ENCODE measurements around the gene FADS3. TPM values are rescaled to one million over a fixed set of nuclear protein-coding genes. Genes with fewer than 3 reads are reported as not detected.

FADS3 gene
- total RNA-seq, 2 donors from 2014 or later, result 18.5 to 74.9 TPM

DNA sequence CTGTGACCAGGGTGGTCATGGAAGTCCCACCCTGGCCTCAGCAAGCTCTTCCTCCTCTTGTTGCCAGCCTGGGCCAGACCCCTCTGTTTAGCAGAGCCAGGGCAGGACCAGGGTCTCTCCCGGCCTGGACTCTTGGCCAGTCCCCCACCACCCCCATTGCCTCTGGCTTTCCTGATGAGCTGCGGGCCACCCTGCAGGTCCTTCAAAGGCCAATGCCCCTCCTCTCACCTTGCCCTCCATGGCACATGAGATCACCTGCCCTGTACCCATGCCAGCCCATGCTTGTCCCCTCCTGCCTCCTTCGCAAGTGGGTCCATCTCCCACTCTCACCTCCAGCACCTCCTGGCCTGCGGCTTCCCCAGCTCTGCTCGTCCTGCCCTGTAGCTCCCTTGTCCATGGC lies 52.8 kb downstream of the FADS3 start:
- 97% methylated on average over 5 of the region's 5 CpGs for WGBS
- H3K4me3 ChIP-seq, result no peak overlapping the region
- H3K27me3 ChIP-seq (replicated peaks; ENCODE audit: insufficient read depth), result no peaks in the 10 kb centered on the region
- H3K36me3 ChIP-seq, result peaks cover 0 to 2% of the 10 kb centered on the region in 2 donors
- intact Hi-C loops (cut with DNase I), result no loop called here
- no peaks in the 10 kb centered on the region for H3K9me3 ChIP-seq
- H3K27ac ChIP-seq, result no peak overlapping the region
- DNase-seq (ENCODE audit: low spot score), result no peak
- TF ChIP-seq, protein P1, sequence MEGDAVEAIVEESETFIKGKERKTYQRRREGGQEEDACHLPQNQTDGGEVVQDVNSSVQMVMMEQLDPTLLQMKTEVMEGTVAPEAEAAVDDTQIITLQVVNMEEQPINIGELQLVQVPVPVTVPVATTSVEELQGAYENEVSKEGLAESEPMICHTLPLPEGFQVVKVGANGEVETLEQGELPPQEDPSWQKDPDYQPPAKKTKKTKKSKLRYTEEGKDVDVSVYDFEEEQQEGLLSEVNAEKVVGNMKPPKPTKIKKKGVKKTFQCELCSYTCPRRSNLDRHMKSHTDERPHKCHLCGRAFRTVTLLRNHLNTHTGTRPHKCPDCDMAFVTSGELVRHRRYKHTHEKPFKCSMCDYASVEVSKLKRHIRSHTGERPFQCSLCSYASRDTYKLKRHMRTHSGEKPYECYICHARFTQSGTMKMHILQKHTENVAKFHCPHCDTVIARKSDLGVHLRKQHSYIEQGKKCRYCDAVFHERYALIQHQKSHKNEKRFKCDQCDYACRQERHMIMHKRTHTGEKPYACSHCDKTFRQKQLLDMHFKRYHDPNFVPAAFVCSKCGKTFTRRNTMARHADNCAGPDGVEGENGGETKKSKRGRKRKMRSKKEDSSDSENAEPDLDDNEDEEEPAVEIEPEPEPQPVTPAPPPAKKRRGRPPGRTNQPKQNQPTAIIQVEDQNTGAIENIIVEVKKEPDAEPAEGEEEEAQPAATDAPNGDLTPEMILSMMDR (IDR thresholded peaks at IDR 0.05), result no peak
- no peak for TF ChIP-seq POLR2AphosphoS5 (IDR thresholded peaks at IDR 0.05)
- no peak for TF ChIP-seq POLR2A (IDR thresholded peaks at IDR 0.05)
- H3K4me1 ChIP-seq (replicated peaks), result no peaks in the 10 kb centered on the region

DNA sequence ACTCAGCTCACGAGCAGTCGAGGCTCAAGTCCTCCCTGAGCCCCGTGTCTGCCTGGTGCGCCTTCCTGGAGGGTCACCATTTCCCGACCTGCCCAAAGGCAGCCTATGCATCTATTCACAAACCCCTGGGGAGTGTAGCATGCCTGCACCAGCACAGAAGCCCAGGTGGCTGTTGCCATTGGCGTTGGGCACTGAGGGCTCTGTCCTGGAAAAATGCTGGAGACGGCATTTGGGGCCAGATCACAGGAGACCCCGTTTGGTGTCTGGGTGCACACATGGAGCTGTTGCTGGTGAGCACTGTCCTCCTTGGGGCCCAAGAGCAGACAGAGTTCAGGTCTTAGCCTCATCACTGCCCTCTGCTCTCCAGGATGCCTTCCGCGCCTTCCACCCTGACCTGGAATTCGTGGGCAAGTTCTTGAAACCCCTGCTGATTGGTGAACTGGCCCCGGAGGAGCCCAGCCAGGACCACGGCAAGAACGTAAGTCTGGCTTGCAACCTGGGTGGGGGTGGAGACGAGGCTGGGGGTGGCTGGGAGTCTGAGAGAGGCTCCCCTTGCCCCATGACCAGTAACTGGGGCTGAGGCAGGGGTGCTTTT lies 53.8 kb downstream of the FADS3 start:
- Histone ChIP-seq H3K9me3 (no peaks in the 10 kb centered on the region), H3K27ac (no peak overlapping the region), H3K4me1 (replicated peaks) (peaks cover under 1% of the 10 kb centered on the region), H3K27me3 (replicated peaks; ENCODE audit: insufficient read depth) (no peaks in the 10 kb centered on the region), H3K36me3 (no peaks in the 10 kb centered on the region), H3K4me3 (no peak overlapping the region)
- intact Hi-C loops (cut with DNase I), result no loop called here
- WGBS, result 92% methylated on average over 15 of the region's 15 CpGs
- TF ChIP-seq, protein P1 (IDR thresholded peaks at IDR 0.05), result no peak
- no peak for TF ChIP-seq POLR2A (IDR thresholded peaks at IDR 0.05)
- TF ChIP-seq POLR2AphosphoS5 (IDR thresholded peaks at IDR 0.05), result no peak
- DNase-seq (ENCODE audit: low spot score), result no peak

DNA sequence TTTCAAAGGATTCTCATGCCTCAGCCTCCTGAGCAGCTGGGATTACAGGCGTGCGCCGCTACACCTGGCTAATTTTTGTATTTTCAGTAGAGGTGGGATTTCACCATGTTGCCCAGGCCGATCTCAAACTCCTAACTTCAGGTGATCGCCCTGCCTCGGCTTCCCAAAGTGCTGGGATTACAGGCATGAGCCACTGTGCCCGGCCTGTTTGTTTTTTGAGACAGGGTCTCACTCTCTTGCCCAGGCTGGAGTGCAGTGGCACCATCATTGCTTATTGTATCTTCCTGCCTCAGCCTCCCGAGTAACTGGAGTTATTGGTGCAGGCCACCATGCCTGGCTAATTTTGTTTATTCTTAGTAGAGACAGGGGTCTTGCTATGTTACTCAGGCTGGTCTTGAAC lies 55.2 kb downstream of the FADS3 start:
- intact Hi-C loops (cut with DNase I), result no loop called here
- no peak for DNase-seq (ENCODE audit: low spot score)
- 95% methylated on average over 8 of the region's 8 CpGs for WGBS
- no peak for TF ChIP-seq POLR2AphosphoS5 (IDR thresholded peaks at IDR 0.05)
- no peak for TF ChIP-seq POLR2A (IDR thresholded peaks at IDR 0.05)
- TF ChIP-seq, protein P1 (IDR thresholded peaks at IDR 0.05), result no peak
- H3K9me3 ChIP-seq, result no peaks in the 10 kb centered on the region
- H3K4me3 ChIP-seq, result no peak overlapping the region
- no peaks in the 10 kb centered on the region for H3K27me3 ChIP-seq (replicated peaks; ENCODE audit: insufficient read depth)
- H3K27ac ChIP-seq, result no peak overlapping the region
- no peaks in the 10 kb centered on the region for H3K36me3 ChIP-seq
- peaks cover 7% of the 10 kb centered on the region for H3K4me1 ChIP-seq (replicated peaks)

DNA sequence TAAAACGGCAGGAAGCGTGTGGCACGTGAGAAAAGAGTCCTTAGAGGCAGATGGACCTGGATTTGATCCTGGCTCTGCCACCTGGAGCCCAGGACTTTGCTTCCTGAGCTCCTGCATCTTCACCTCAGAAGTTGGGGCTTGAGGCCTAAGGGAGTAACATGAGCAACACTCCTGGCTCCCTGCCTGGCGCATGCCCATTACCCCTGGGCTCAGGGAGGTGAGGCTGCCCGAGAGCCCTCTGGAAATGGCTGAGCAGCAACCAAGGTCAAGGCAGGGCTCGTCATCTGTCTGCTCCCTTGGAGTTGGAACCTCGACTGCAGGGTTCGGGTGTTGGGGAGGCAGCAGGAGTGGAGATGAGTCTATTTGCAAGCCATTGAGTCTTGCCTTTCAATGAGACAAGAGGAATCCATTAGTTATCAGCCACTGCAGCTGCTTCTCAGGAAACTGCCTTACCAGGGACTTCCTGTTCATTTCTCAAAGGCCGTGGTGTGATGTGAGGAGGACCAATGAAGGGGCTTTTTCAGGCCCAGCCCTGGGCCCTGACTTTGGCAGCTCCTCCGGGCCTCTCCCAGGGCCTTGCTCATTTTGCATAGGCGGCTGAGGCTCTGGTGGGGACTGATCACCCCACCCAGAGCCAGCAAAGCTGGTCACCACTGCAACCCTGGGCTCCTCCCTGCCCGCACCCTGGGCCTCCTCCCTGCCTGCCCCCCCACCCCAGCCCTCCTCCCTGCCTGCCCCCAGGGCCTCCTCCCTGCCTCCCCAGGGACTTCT lies 56.9 kb downstream of the FADS3 start:
- DNase-seq (ENCODE audit: low spot score), result no peak
- H3K27ac ChIP-seq, result peak overlapping the region; percentile 9 to 24
- no peak overlapping the region for H3K4me3 ChIP-seq
- intact Hi-C loops (cut with DNase I), result no loop called here
- H3K36me3 ChIP-seq, result no peaks in the 10 kb centered on the region
- 66% methylated on average over 12 of the region's 12 CpGs for WGBS
- peaks cover 8% of the 10 kb centered on the region for H3K4me1 ChIP-seq (replicated peaks)
- no peaks in the 10 kb centered on the region for H3K27me3 ChIP-seq (replicated peaks; ENCODE audit: insufficient read depth)
- TF ChIP-seq, protein P1 (IDR thresholded peaks at IDR 0.05), result no peak
- no peak for TF ChIP-seq POLR2AphosphoS5 (IDR thresholded peaks at IDR 0.05)
- no peak for TF ChIP-seq POLR2A (IDR thresholded peaks at IDR 0.05)
- H3K9me3 ChIP-seq, result no peaks in the 10 kb centered on the region

DNA sequence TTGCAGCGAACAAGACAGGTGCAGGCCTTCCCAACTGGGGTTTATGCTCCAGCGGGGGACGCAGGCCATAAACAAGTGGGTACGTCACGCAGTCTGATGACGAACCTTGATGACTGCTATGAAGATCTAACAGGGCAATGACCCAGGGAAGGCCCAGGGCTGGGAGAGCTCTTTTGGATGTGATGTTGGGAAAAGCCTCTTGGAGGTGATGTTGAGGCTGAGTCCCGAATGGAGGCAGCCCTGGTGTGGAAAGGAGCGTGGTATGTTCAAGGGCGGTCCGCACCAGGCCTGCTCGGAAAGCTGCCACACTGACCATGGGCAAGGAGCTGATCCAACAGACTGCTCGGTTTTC lies 57.4 kb downstream of the FADS3 start:
- Histone ChIP-seq H3K9me3 (no peaks in the 10 kb centered on the region), H3K36me3 (no peaks in the 10 kb centered on the region), H3K4me1 (replicated peaks) (peaks cover 12% of the 10 kb centered on the region), H3K27me3 (replicated peaks; ENCODE audit: insufficient read depth) (no peaks in the 10 kb centered on the region), H3K4me3 (no peak overlapping the region), H3K27ac (peak overlapping the region in 1 of 2 donors; percentile 9)
- no peak for TF ChIP-seq POLR2A (IDR thresholded peaks at IDR 0.05)
- no peak for TF ChIP-seq POLR2AphosphoS5 (IDR thresholded peaks at IDR 0.05)
- TF ChIP-seq, protein P1 (IDR thresholded peaks at IDR 0.05), result no peak
- no peak for DNase-seq (ENCODE audit: low spot score)
- intact Hi-C loops (cut with DNase I), result no loop called here
- WGBS, result 91% methylated on average over 12 of the region's 12 CpGs

Data from prostate gland (tissue), 2 donors.